Liver (tissue), 9 donors: ENCODE measurements around the gene CMBL. TPM values are rescaled to one million over a fixed set of nuclear protein-coding genes. Genes with fewer than 3 reads are reported as not detected.

ENCODE experiments used
- DNase-seq: peaks from one replicate; pipeline ENCODE4 v3.0.0-alpha.2; 2017; ENCODE audit warnings: low spot score
- H3K27ac ChIP-seq, 2 donors: one replicate each; pipeline ENCODE4 v1.7.0; 2013; ENCODE audit warnings: inconsistent platforms in 2 of 2, low read length in 2 of 2, control low read depth in 1 of 2, low read depth in 1 of 2, mild to moderate bottlenecking in 1 of 2
- H3K27me3 ChIP-seq, 4 donors: one replicate each; pipeline versions ENCODE4 v1.6.1 to v1.7.0; 2013; ENCODE audit warnings: low read length in 3 of 4, inconsistent platforms in 1 of 4, mild to moderate bottlenecking in 1 of 4, moderate library complexity in 1 of 4; ENCODE audit not compliant: control insufficient read depth in 4 of 4, insufficient read depth in 4 of 4
- H3K36me3 ChIP-seq, 4 donors: one replicate each; pipeline versions ENCODE4 v1.6.1 to v1.7.0; 2013; ENCODE audit warnings: low read length in 3 of 4, mild to moderate bottlenecking in 3 of 4, low read depth in 1 of 4, moderate library complexity in 1 of 4; ENCODE audit not compliant: control insufficient read depth in 4 of 4, insufficient read depth in 3 of 4
- H3K4me1 ChIP-seq, 4 donors: one replicate each; pipeline versions ENCODE4 v1.6.1 to v1.7.0; 2013; ENCODE audit warnings: low read length in 3 of 4, mild to moderate bottlenecking in 3 of 4, moderate library complexity in 1 of 4; ENCODE audit not compliant: control insufficient read depth in 4 of 4, insufficient read depth in 4 of 4
- H3K4me3 ChIP-seq, 3 donors: one replicate each; pipeline versions ENCODE4 v1.6.1 to v1.7.0; 2013; ENCODE audit warnings: low read length in 3 of 3, control low read depth in 1 of 3, low read depth in 1 of 3, mild to moderate bottlenecking in 1 of 3
- H3K9ac ChIP-seq, 2 donors: one replicate each; pipeline ENCODE4 v1.7.0; 2013; ENCODE audit warnings: low read length in 2 of 2, mild to moderate bottlenecking in 2 of 2, moderate library complexity in 2 of 2, control low read depth in 1 of 2, low read depth in 1 of 2
- H3K9me3 ChIP-seq, 4 donors: one replicate each; pipeline versions ENCODE4 v1.6.1 to v1.7.0; 2013; ENCODE audit warnings: low read length in 3 of 4; ENCODE audit not compliant: control insufficient read depth in 4 of 4
- ATF3 ChIP-seq: IDR thresholded peaks from 2 replicates; pipeline ENCODE4 v1.6.1; 2016; ENCODE audit warnings: antibody characterized with exemption
- EGR1 ChIP-seq, 2 donors: IDR thresholded peaks; 2 replicates each; pipeline ENCODE4 v1.6.1; 2016 to 2018; ENCODE audit warnings: antibody characterized with exemption in 2 of 2, low read depth in 2 of 2
- FOXA1 ChIP-seq: IDR thresholded peaks from 2 replicates; pipeline ENCODE4 v1.6.1; 2016; ENCODE audit warnings: antibody characterized with exemption
- FOXA2 ChIP-seq: IDR thresholded peaks from 2 replicates; pipeline ENCODE4 v1.6.1; 2016; ENCODE audit warnings: antibody characterized with exemption
- GABPA ChIP-seq, 2 donors: IDR thresholded peaks in 1 of 2; conservative IDR thresholded peaks in 1 of 2; 2 replicates each; pipeline ENCODE4 v1.6.1; 2016; ENCODE audit warnings: antibody characterized with exemption in 2 of 2, mild to moderate bottlenecking in 1 of 2, moderate library complexity in 1 of 2
- HNF4A ChIP-seq, 2 donors: conservative IDR thresholded peaks; 2 replicates each; pipeline ENCODE4 v1.6.1; 2016; ENCODE audit warnings: antibody characterized with exemption in 2 of 2, mild to moderate bottlenecking in 2 of 2
- HNF4G ChIP-seq: IDR thresholded peaks from 2 replicates; pipeline ENCODE4 v1.6.1; 2016; ENCODE audit warnings: antibody characterized with exemption
- JUND ChIP-seq, 2 donors: IDR thresholded peaks; 2 replicates each; pipeline ENCODE4 v1.6.1; 2016; ENCODE audit warnings: antibody characterized with exemption in 2 of 2
- NR2F2 ChIP-seq: IDR thresholded peaks from 2 replicates; pipeline ENCODE4 v1.6.1; 2016; ENCODE audit warnings: antibody characterized with exemption
- RAD21 ChIP-seq, 2 donors: IDR thresholded peaks; 2 replicates each; pipeline ENCODE4 v1.6.1; 2016; ENCODE audit warnings: antibody characterized with exemption in 2 of 2, mild to moderate bottlenecking in 2 of 2
- RXRA ChIP-seq, 2 donors: IDR thresholded peaks; 2 replicates each; pipeline ENCODE4 v1.6.1; 2017 to 2018; ENCODE audit warnings: antibody characterized with exemption in 2 of 2, mild to moderate bottlenecking in 1 of 2
- SP1 ChIP-seq: IDR thresholded peaks from 2 replicates; pipeline ENCODE4 v1.6.1; 2018; ENCODE audit warnings: antibody characterized with exemption, mild to moderate bottlenecking
- TAF1 ChIP-seq: conservative IDR thresholded peaks from 2 replicates; pipeline ENCODE4 v1.6.1; 2016; ENCODE audit warnings: antibody characterized with exemption, mild to moderate bottlenecking
- YY1 ChIP-seq: IDR thresholded peaks from 2 replicates; pipeline ENCODE4 v1.6.1; 2016; ENCODE audit warnings: antibody characterized with exemption, mild to moderate bottlenecking
- ZBTB33 ChIP-seq: IDR thresholded peaks from 2 replicates; pipeline ENCODE4 v1.6.1; 2016; ENCODE audit warnings: antibody characterized with exemption
- WGBS: extraction: QIAGEN DNeasy Blood & Tissue Kit; methylation state at CpG from one replicate; pipeline ENCODE4 v1.1.7; 2013; 5-methylcytosine and 5-hydroxymethylcytosine counted together
- polyA plus RNA-seq, 2 donors: library from polyadenylated mRNA; stranded (reverse) in 1 of 2; unstranded in 1 of 2; fragments of 200-250 nt in 1 of 2; fragments of >200 nt in 1 of 2; fragmentation: Nextera tagmentation in 1 of 2; extraction: Ambion mirVana in 1 of 2; gene quantifications; one replicate each; pipeline versions ENCODE4 v1.2.1 to v1.2.3, GENCODE V29; 2013 to 2015
- total RNA-seq, 2 donors: library from RNA; depleted of rRNA; stranded (reverse); fragments of >200 nt; gene quantifications; one replicate each; pipeline ENCODE4 v1.2.3, GENCODE V29; 2014
- TF ChIP-seq, protein P1 (sequence below): fragments of 150-350 bp; IDR thresholded peaks from 2 replicates; pipeline ENCODE4 v1.5.1; 2017; ENCODE audit warnings: improper control_type of control experiment, low read depth, low read length; ENCODE audit not compliant: missing input control
- TF ChIP-seq, protein P2 (sequence below): IDR thresholded peaks from 2 replicates; pipeline ENCODE4 v1.6.1; 2016; ENCODE audit warnings: antibody characterized with exemption, mild to moderate bottlenecking
- TF ChIP-seq, protein P3 (sequence below): IDR thresholded peaks from 2 replicates; pipeline ENCODE4 v1.6.1; 2016; ENCODE audit warnings: antibody characterized with exemption
- donor health status: healthy.
- donor health status: healthy.
- donor health status: healthy.
- donor health status: healthy.
- donor health status: healthy.

CMBL gene
- total and polyA plus RNA-seq, 4 donors: 6.8 to 56.1 (median 41.7) TPM

GRCh38 chr5:10343486-10343885 lies 35.8 kb upstream of the CMBL start:
- no peaks in the 10 kb centered on the region for H3K27me3 ChIP-seq
- no peaks in the 10 kb centered on the region for H3K36me3 ChIP-seq
- no peak for DNase-seq
- 91% methylated on average over 4 of the region's 4 CpGs for WGBS
- no peaks in the 10 kb centered on the region for H3K4me1 ChIP-seq
- TF ChIP-seq, protein P1, sequence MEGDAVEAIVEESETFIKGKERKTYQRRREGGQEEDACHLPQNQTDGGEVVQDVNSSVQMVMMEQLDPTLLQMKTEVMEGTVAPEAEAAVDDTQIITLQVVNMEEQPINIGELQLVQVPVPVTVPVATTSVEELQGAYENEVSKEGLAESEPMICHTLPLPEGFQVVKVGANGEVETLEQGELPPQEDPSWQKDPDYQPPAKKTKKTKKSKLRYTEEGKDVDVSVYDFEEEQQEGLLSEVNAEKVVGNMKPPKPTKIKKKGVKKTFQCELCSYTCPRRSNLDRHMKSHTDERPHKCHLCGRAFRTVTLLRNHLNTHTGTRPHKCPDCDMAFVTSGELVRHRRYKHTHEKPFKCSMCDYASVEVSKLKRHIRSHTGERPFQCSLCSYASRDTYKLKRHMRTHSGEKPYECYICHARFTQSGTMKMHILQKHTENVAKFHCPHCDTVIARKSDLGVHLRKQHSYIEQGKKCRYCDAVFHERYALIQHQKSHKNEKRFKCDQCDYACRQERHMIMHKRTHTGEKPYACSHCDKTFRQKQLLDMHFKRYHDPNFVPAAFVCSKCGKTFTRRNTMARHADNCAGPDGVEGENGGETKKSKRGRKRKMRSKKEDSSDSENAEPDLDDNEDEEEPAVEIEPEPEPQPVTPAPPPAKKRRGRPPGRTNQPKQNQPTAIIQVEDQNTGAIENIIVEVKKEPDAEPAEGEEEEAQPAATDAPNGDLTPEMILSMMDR: no peak
- no peak for TF ChIP-seq NR2F2
- no peak for TF ChIP-seq SP1
- no peak for TF ChIP-seq ATF3
- no peak for TF ChIP-seq FOXA1
- no peak for TF ChIP-seq RXRA (IDR thresholded peaks at IDR 0.05)
- TF ChIP-seq TAF1: no peak
- TF ChIP-seq JUND (IDR thresholded peaks at IDR 0.05): no peak
- TF ChIP-seq HNF4A (conservative IDR thresholded peaks at IDR 0.05): no peak
- no peak for TF ChIP-seq GABPA (IDR thresholded peaks at IDR 0.05 in 1 of 2, conservative IDR thresholded peaks at IDR 0.05 in 1 of 2)
- TF ChIP-seq, protein P2, sequence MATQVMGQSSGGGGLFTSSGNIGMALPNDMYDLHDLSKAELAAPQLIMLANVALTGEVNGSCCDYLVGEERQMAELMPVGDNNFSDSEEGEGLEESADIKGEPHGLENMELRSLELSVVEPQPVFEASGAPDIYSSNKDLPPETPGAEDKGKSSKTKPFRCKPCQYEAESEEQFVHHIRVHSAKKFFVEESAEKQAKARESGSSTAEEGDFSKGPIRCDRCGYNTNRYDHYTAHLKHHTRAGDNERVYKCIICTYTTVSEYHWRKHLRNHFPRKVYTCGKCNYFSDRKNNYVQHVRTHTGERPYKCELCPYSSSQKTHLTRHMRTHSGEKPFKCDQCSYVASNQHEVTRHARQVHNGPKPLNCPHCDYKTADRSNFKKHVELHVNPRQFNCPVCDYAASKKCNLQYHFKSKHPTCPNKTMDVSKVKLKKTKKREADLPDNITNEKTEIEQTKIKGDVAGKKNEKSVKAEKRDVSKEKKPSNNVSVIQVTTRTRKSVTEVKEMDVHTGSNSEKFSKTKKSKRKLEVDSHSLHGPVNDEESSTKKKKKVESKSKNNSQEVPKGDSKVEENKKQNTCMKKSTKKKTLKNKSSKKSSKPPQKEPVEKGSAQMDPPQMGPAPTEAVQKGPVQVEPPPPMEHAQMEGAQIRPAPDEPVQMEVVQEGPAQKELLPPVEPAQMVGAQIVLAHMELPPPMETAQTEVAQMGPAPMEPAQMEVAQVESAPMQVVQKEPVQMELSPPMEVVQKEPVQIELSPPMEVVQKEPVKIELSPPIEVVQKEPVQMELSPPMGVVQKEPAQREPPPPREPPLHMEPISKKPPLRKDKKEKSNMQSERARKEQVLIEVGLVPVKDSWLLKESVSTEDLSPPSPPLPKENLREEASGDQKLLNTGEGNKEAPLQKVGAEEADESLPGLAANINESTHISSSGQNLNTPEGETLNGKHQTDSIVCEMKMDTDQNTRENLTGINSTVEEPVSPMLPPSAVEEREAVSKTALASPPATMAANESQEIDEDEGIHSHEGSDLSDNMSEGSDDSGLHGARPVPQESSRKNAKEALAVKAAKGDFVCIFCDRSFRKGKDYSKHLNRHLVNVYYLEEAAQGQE: no peak
- TF ChIP-seq RAD21 (IDR thresholded peaks at IDR 0.05): no peak
- TF ChIP-seq HNF4G: no peak
- TF ChIP-seq FOXA2: no peak
- no peak for TF ChIP-seq ZBTB33
- no peak for TF ChIP-seq YY1
- no peak for TF ChIP-seq EGR1 (IDR thresholded peaks at IDR 0.05; ENCODE audit: low read depth in 2 of 2)
- TF ChIP-seq, protein P3, sequence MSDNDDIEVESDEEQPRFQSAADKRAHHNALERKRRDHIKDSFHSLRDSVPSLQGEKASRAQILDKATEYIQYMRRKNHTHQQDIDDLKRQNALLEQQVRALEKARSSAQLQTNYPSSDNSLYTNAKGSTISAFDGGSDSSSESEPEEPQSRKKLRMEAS: no peak
- no peaks in the 10 kb centered on the region for H3K9me3 ChIP-seq
- no peak overlapping the region for H3K4me3 ChIP-seq
- H3K9ac ChIP-seq: no peak overlapping the region
- no peak overlapping the region for H3K27ac ChIP-seq
